HCT116 (cell line): Measurements from ENCODE around the gene CIAO2B.

Experiments used
- CTCF ChIP-seq, 3 experiments: fragments of 200-600 bp in 1 of 3; sonication (generic) in 1 of 3; IDR thresholded peaks in 2 of 3; conservative IDR thresholded peaks in 1 of 3; 2 replicates each; pipeline ENCODE4 v1.5.1; 2012 to 2017; ENCODE audit warnings: low read depth in 2 of 3, low read length in 2 of 3, antibody characterized with exemption in 1 of 3, borderline replicate concordance in 1 of 3, control low read depth in 1 of 3, mild to moderate bottlenecking in 1 of 3, mixed read lengths in 1 of 3, mixed run types in 1 of 3, moderate library complexity in 1 of 3; ENCODE audit not compliant: insufficient read depth in 1 of 3
- EZH2 ChIP-seq: fragments of 200-600 bp; sonication (generic); IDR thresholded peaks from 2 replicates; pipeline ENCODE4 v1.6.1; 2017; ENCODE audit warnings: antibody characterized with exemption, mixed run types
- EZH2phosphoT487 ChIP-seq: fragments of 200-600 bp; IDR thresholded peaks from 2 replicates; pipeline ENCODE4 v1.6.1; 2018; ENCODE audit warnings: antibody characterized with exemption, borderline replicate concordance
- MAX ChIP-seq: IDR thresholded peaks from 2 replicates; pipeline ENCODE4 v1.6.1; 2012
- POLR2A ChIP-seq: IDR thresholded peaks from 2 replicates; pipeline ENCODE4 v1.7.0; 2011; ENCODE audit warnings: borderline replicate concordance; ENCODE audit not compliant: insufficient read depth, insufficient read length; ENCODE audit errors: extremely low read depth
- POLR2AphosphoS5 ChIP-seq: IDR thresholded peaks from 2 replicates; pipeline ENCODE4 v1.6.1; 2011; ENCODE audit warnings: mild to moderate bottlenecking, low read depth, low read length, moderate library complexity
- RAD21 ChIP-seq: IDR thresholded peaks from 2 replicates; pipeline ENCODE4 v1.6.1; 2012; ENCODE audit warnings: low read depth, mild to moderate bottlenecking
- REST ChIP-seq: IDR thresholded peaks from 2 replicates; pipeline ENCODE4 v1.6.1; 2012; ENCODE audit warnings: low read depth
- SP1 ChIP-seq: IDR thresholded peaks from 2 replicates; pipeline ENCODE4 v1.6.1; 2012; ENCODE audit warnings: low read depth
- ZBTB33 ChIP-seq: IDR thresholded peaks from 2 replicates; pipeline ENCODE4 v1.6.1; 2011; ENCODE audit warnings: mild to moderate bottlenecking, low read length, moderate library complexity; ENCODE audit not compliant: insufficient replicate concordance; ENCODE audit errors: extremely low read depth
- ZNF274 ChIP-seq: fragments of 200-500 bp; sonication (Bioruptor generic); IDR thresholded peaks from 2 replicates; pipeline ENCODE4 v1.6.1; 2014; ENCODE audit warnings: mild to moderate bottlenecking, low read depth, low read length, inconsistent platforms

- TF ChIP-seq MAX (no peak), CTCF (IDR thresholded peaks at IDR 0.05 in 2 of 3, conservative IDR thresholded peaks at IDR 0.05 in 1 of 3; ENCODE audit: borderline replicate concordance in 1 of 3, insufficient read depth in 1 of 3, low read depth in 2 of 3, low read length in 2 of 3) (no peak), POLR2A (no peak), POLR2AphosphoS5 (no peak), ZNF274 (no peak), ZBTB33 (no peak), EZH2phosphoT487 (no peak), EZH2 (no peak), REST (no peak), RAD21 (no peak), SP1 (no peak)
These were observed 16.2 kb upstream of the CIAO2B start for GRCh38 chr16:66950437-66950836.
